GM18498 (cell line): Measurements from ENCODE around the gene CST3.
"Not testable (repeated sequence)": the region's sequence is repeated elsewhere in the genome, so short reads cannot be mapped to it uniquely, and the experiment has no call there.

ENCODE experiments used
- ATAC-seq: cut with Tn5 transposase; IDR thresholded peaks from one replicate; pipeline ENCODE4 v1.9.1; 2021; ENCODE audit warnings: mild to moderate bottlenecking, moderate library complexity; ENCODE audit not compliant: unreplicated experiment

CST3 gene

DNA sequence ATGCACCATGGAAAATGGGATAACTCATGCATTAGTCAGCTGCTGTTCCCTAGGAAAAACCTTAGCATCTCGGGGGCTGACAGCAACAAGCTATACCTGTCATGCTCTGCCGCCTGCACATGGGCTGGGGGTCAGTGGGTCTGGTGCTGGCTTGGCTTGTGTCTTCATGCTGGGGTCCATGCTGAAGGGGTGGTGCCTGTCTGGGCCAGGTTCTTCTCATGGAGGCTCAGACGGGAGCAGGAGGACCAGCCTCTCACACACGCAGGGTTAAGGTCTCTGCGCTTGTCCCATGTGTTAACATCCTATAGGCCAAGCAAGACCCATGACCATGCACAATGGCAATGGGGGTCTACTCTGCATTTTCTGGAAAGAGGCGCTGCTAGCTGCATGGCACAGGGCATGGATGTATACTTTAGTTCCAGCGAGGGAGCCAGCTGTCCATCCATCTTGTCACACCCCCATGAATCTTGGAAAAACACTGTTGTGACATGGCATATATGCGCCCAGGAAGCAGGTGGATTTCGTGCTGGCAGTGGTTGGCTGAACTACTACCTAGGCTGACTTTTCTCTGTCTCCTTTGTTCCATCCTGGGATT is 24.6 kb upstream of the CST3 start:
- ATAC-seq, result no peak

- ATAC-seq, result no peak
Observed at GRCh38 chr20:23661002-23661429, 23.3 kb upstream of the CST3 start.

DNA sequence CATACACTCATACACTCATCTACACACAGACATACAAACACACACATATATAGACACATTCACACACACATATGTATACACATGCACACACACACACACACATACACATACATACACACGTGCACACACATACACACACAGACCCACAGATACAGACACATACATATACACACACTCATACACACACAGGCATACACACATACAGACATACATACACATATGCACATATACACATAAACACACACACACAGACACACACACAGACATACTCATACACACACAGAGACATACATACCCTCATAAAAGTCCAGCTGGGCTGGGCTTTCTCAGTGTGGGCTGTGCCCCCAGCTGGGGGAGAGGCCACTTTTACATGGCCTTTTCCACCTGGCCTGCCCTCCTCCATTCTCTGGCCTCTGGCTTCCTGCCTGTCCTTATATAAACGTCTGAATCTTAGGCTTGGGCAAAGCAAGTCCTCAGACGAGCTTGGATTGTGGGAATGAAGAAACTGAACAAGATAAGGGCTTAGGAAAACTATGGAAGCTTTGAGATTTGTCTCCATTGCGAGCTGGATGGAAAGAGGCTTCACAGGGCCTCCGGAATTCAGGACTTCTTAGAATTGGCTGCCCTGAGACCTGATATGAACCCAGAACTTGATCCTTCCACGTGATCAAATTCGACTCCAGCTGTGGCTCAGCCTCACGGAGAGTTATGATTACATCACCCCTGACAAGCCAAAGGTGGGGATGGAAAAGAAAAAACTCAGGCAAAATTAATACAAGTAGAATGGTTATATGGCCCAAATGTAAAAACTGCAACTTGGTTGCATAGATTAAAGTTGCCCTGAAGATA is 22.5 kb upstream of the CST3 start:
- no peak for ATAC-seq

GRCh38 chr20:23659610-23659988 is 21.8 kb upstream of the CST3 start:
- ATAC-seq, result not testable (repeated sequence)

GRCh38 chr20:23658989-23659609 is 21.3 kb upstream of the CST3 start:
- no peak for ATAC-seq

GRCh38 chr20:23658336-23658735 is 20.6 kb upstream of the CST3 start:
- ATAC-seq, result no peak

- ATAC-seq, result no peak
Observed at GRCh38 chr20:23657202-23657601, 19.4 kb upstream of the CST3 start.

DNA sequence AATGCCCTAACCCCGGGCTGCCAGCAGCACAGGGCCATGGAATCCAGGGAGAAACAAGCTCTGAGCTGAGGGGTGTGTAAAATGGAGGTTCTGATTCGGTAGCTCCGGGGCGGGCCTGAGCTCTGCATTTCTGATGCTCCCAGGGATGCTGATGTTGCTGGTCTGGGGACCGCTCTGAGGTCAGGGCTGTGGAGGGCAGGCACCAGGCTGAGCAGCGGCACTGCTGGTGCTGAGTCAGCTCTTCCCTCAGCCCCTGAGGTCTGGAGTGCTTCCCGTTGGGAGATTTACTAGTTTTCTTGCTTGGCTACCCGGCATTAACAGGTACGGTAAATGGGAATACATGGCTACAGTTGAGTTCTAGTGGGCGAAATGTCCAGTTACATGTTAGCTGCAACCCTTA is 18.6 kb upstream of the CST3 start:
- ATAC-seq, result no peak

DNA sequence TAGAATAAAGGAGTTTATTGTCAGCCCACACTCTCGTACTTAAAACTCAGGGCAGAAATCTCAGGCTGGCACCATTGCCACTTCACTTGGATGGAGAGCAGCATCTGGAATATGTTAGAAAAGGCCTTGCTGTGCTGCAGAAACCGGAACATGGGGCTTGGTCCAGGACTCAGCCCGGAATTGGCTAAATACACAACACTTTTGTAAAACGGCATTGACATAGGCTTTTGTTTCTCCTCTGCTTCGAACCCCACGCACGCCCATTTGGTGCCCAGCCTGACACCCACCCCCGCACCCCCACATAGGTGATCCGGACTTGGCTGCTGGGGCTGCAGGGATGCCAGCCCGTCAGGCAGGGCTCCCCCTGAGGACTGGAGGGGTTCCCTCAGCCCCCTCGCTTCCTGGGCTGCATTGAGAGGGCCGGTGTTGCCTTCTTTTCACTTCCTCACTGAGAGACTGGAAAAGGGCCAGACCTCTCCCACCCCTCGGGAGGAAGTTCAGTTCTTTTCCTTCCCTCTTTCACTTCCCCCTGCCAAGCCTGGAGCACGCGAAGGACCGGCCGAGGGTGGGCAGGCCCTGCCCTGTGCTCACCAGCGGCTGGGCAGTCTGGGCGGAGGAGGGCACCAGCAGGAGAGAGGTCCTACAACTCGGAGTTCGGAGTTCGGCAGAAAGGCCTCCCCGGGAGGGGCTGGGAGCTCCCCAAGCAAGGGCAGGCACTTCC is 17.9 kb upstream of the CST3 start:
- ATAC-seq, result no peak

DNA sequence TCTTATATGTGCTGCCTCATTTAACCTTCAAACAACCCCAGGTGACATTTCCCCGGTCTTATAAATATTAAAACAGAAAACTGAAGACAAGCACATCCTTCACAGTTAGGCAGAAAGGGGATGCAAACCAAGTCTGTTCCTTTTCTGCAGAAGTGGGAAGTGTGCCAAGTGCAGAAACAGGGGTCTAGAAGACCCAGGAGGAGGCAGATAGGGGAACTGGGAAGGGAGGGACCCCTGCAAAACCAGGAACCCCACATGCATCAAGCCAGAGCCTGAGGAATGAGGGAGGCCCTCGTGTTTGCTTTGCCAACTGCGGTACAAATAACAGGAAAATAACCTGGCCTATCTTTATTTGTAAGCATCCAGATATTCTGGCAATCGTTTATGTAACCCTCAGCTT is 17.0 kb upstream of the CST3 start:
- ATAC-seq, result no peak

DNA sequence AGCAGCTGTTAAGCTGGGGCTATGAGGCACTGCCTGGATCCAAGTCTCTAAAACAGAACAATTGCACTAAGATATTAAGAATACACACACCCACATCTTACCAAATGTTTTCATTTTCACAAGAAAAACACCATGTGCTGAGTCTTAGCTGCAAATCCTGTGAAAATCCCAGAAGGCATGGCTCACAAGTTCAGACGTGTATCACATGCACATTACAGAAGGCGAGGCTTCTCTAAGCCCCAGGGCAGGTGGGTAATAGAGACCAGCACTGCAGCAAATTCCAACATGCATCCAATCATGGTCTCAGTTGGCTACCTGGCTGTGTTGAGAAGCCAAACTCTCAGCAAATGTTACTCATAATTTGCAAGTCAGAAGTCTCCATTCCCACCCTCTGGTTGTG is 16.2 kb upstream of the CST3 start:
- no peak for ATAC-seq

GRCh38 chr20:23653400-23653938 is 15.7 kb upstream of the CST3 start:
- ATAC-seq, result no peak

DNA sequence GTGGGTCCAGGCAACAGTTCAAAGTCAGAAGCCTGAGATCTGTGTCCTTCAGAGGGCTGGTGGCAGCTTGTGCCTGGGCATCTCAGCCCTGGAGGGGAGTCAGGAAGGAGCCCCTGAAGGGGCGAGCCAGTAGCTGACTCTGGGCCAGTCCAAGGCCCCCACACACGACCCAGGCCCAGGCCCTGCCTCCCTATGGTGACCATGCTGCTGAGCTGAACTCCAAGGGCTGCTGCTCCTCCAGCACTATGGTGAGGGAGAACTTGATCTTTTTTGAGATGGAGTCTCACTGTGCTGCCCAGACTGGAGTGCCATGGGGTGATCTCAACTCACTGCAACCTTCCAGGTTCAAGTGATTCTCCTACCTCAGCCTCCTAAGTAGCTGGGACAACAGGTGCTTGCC is 15.2 kb upstream of the CST3 start:
- no peak for ATAC-seq

DNA sequence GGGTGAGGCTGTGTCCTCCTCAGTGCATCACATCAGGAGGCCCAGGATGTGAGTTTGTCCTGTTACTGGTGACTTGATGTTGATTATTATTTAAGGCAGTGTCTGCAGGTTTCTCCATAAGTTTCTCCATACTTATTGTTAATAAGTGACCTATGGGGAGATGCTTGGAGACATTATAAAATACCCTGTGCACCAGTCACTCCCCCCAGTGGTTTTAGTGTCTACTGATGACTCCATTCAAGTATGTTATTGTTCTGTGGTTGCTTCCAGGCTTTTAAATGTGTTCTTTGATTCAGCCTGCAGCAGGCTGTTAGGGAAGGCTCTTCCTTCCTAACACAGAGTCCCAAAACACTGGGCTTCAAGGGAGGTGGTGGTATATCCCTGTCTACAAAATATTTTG is 14.6 kb upstream of the CST3 start:
- no peak for ATAC-seq

DNA sequence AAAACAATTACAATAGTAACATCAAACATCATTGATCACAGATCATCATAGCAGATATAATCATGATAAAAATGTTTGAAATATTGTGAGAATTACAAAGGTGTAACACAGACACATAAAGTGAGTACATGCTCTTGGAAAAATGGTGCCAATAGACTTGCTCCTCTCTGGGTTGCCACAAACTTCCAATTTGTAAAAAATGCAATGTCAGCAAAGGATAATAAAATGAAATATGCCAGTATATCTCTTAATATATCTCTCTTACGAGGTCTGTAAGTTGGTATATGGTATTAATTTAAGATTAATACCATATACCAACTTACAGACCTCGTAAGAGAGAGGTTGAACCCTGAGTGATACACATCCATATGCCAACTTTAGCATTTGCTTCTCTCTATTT is 13.4 kb upstream of the CST3 start:
- ATAC-seq, result no peak

GRCh38 chr20:23649830-23650417 is 12.2 kb upstream of the CST3 start:
- ATAC-seq, result no peak

DNA sequence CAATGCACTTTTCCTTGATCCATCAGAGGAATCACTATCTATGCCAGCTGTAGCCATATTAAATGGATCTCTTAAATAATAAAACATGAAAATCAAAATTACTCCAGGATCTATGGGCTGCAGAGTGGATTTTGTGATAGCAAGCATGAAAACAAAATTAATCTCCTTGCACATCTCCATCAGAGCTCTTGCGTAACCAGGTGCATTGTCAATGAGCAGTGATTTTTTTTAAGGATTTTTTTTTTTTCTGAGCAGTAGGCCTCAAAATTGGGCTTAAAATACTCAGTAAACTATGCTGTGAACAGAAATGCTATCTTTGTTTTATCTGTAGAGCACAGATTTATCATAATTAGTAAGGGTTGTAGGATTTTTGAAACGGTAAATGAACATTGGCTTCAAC is 11.5 kb upstream of the CST3 start:
- ATAC-seq, result no peak

- ATAC-seq, result no peak
Observed at GRCh38 chr20:23647346-23647745, 9.6 kb upstream of the CST3 start.

GRCh38 chr20:23646106-23646873 is 8.5 kb upstream of the CST3 start:
- ATAC-seq, result no peak

- peak; percentile 54 for ATAC-seq
Observed at GRCh38 chr20:23645575-23645974, 7.8 kb upstream of the CST3 start.
